Stimulated activated CD8-positive, alpha-beta memory T cell treated with anti-CD3 and anti-CD28 coated beads, Interleukin-7, amount 100 ng/mL, for 4 hours (primary cell): ENCODE measurements around the gene BCL7A.

Source experiments
- DNase-seq, 2 donors: peaks; one replicate each; pipeline ENCODE4 v3.0.0-alpha.2; 2020; ENCODE audit warnings: low read depth in 2 of 2

BCL7A gene

GRCh38 chr12:122078141-122079032 is 56.7 kb downstream of the BCL7A start, which contains the start of gene MLXIP:
MLXIP (plus strand) TSS chr12:122078756; CDS start chr12:122078854, 98 bp downstream.
- peak; percentile 76 to 88 for DNase-seq

GRCh38 chr12:122079033-122079531 is 57.4 kb downstream of the BCL7A start:
- no peak for DNase-seq

GRCh38 chr12:122079532-122080081 is 57.9 kb downstream of the BCL7A start:
- DNase-seq: no peak

GRCh38 chr12:122080149-122081082 is 58.7 kb downstream of the BCL7A start:
- no peak for DNase-seq

- DNase-seq: no peak
These were observed 59.5 kb downstream of the BCL7A start for GRCh38 chr12:122081083-122081696.

- DNase-seq: no peak
These were observed 60.1 kb downstream of the BCL7A start for GRCh38 chr12:122081697-122082221.

- DNase-seq: no peak
These were observed 61.1 kb downstream of the BCL7A start for GRCh38 chr12:122082621-122083356.

- no peak for DNase-seq
These were observed 63.2 kb downstream of the BCL7A start for GRCh38 chr12:122084857-122085405.

- no peak for DNase-seq
These were observed 63.9 kb downstream of the BCL7A start for GRCh38 chr12:122085591-122085990.

- DNase-seq: no peak
These were observed 64.4 kb downstream of the BCL7A start for GRCh38 chr12:122086116-122086515.

- DNase-seq: no peak
These were observed 65.1 kb downstream of the BCL7A start for GRCh38 chr12:122086641-122087285.

- no peak for DNase-seq
These were observed 65.9 kb downstream of the BCL7A start for GRCh38 chr12:122087431-122088178.

- no peak for DNase-seq
These were observed 66.6 kb downstream of the BCL7A start for GRCh38 chr12:122088179-122088810.

GRCh38 chr12:122089077-122089476 is 67.4 kb downstream of the BCL7A start:
- no peak for DNase-seq

GRCh38 chr12:122090759-122091515 is 69.3 kb downstream of the BCL7A start:
- DNase-seq: no peak

GRCh38 chr12:122093098-122093883 is 71.6 kb downstream of the BCL7A start:
- DNase-seq: no peak
